Caco-2 (cell line): ENCODE results near the gene DRC7. TPM values are rescaled to one million over a fixed set of nuclear protein-coding genes. Genes with fewer than 3 reads are reported as not detected.
A peak's percentile ranks its signal among the peaks of the same experiment; 100 is the strongest.

ENCODE experiments used
- BruUV-seq: library from RNA; stranded (reverse); fragments of 400-500 nt; replicated peaks from 2 replicates; lab custom pipeline; 2021; lab: Mats Ljungman, UMichigan
- CTCF ChIA-PET: fragments of 300-600 bp; sonication (Branson Sonifier 250); formaldehyde crosslinking; loops from one replicate; lab custom pipeline; 2022; ENCODE audit warnings: antibody characterized with exemption; lab: Charles Lee
- POLR2A ChIA-PET: fragments of 300-600 bp; sonication (Branson Sonifier 250); formaldehyde crosslinking; loops from one replicate; lab custom pipeline; 2022; ENCODE audit warnings: antibody characterized with exemption; lab: Charles Lee
- DNase-seq, 2 experiments: peaks; one replicate each; pipeline versions ENCODE4 v3.0.0 to v3.0.0-alpha.2; 2020 to 2022
- H3K27me3 ChIP-seq: replicated peaks from 2 replicates; pipeline ENCODE4 v1.6.0; 2011; ENCODE audit warnings: low read length; ENCODE audit not compliant: control insufficient read depth, insufficient read depth
- H3K36me3 ChIP-seq: 2 replicates; pipeline ENCODE4 v1.5.1; 2011; ENCODE audit warnings: low read length; ENCODE audit not compliant: control insufficient read depth, insufficient read depth
- H3K4me1 ChIP-seq: fragments of 250-450 bp; sonication (Bioruptor Pico); 2 replicates; pipeline ENCODE4 v1.5.1; 2020; ENCODE audit warnings: mild to moderate bottlenecking
- H3K4me3 ChIP-seq: 2 replicates; pipeline ENCODE4 v1.5.1; 2011; ENCODE audit warnings: low read depth, mild to moderate bottlenecking, control low read depth, low read length
- H3K9me3 ChIP-seq: fragments of 250-450 bp; sonication (Bioruptor Pico); 2 replicates; pipeline ENCODE4 v1.5.1; 2020; ENCODE audit warnings: mild to moderate bottlenecking, moderate library complexity
- H3K27ac Mint-ChIP-seq: one replicate; pipeline ENCODE4 v1.8.0; 2022; ENCODE audit warnings: mixed read lengths; ENCODE audit not compliant: unreplicated experiment
- H3K27me3 Mint-ChIP-seq: one replicate; pipeline ENCODE4 v1.8.0; 2022; ENCODE audit warnings: mixed read lengths; ENCODE audit not compliant: insufficient read depth, unreplicated experiment
- H3K36me3 Mint-ChIP-seq: one replicate; pipeline ENCODE4 v1.8.0; 2022; ENCODE audit warnings: mild to moderate bottlenecking, mixed read lengths; ENCODE audit not compliant: insufficient read depth, unreplicated experiment
- H3K4me1 Mint-ChIP-seq: one replicate; pipeline ENCODE4 v1.8.0; 2022; ENCODE audit warnings: low read depth, mixed read lengths; ENCODE audit not compliant: unreplicated experiment
- H3K4me3 Mint-ChIP-seq: one replicate; pipeline ENCODE4 v1.8.0; 2022; ENCODE audit warnings: mild to moderate bottlenecking, moderate library complexity, mixed read lengths; ENCODE audit not compliant: unreplicated experiment
- H3K9me3 Mint-ChIP-seq: one replicate; pipeline ENCODE4 v1.8.0; 2022; ENCODE audit warnings: mixed read lengths; ENCODE audit not compliant: unreplicated experiment
- intact Hi-C: fragments of 100-400 bp; cut with micrococcal nuclease; formaldehyde crosslinking; loops from one replicate; pipeline ENCODE4 v1.10.0; 2022; ENCODE audit not compliant: unreplicated experiment
- total RNA-seq: library from RNA; stranded (reverse); gene quantifications from 2 replicates; pipeline ENCODE4 v1.2.3, GENCODE V29; 2022
- TF ChIP-seq, protein P1 (sequence below), 2 experiments: fragments of 200-600 bp in 1 of 2; IDR thresholded peaks; 1 replicate in 1 of 2; 2 replicates in 1 of 2; pipeline versions ENCODE4 v1.5.1 to v1.8.0; 2011 to 2022; ENCODE audit warnings: antibody characterized with exemption in 1 of 2, control low read depth in 1 of 2, inconsistent platforms in 1 of 2, low read depth in 1 of 2, low read length in 1 of 2, mild to moderate bottlenecking in 1 of 2, moderate library complexity in 1 of 2; ENCODE audit not compliant: insufficient read depth in 1 of 2, severe bottlenecking in 1 of 2, unreplicated experiment in 1 of 2

DRC7 gene
- total RNA-seq, 1 experiment from 2014 or later, result 1.1 TPM

DNA sequence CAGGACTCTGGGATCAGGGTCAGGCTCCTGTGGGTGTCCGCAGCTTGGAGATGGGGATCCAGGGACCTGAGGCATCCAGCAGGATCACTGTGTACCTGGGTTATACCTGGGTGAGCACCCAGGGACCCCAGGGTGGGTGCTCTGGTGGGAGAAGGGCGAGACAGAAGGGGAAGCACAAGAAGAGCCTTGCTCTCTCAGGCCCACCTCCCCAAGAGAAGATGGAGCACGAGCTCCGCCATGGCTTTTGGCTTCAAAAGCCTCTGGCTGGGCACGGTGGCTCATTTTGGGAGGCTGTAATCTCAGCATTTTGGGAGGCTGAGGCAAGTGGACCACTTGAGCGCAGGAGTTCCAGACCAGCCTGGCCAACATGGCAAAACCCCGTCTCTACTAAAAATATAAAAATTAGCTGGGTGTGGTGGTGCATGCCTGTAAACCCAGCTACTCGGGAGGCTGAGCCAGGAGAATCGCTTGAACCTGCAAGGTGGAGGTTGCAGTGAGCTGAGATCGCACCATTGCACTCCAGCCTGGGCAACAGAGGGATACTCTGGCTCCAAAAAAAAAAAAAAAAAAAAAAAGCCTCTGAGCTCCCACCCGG, 8.9 kb downstream of the DRC7 start:
- no TSS peak for BruUV-seq
- Mint-ChIP-seq H3K4me1 (peaks cover 35% of the 10 kb centered on the region), H3K9me3 (peaks cover 15% of the 10 kb centered on the region), H3K4me3 (peak overlapping the region; percentile 64), H3K27me3 (no peaks in the 10 kb centered on the region), H3K27ac (peak overlapping the region; percentile 87), H3K36me3 (no peaks in the 10 kb centered on the region)
- Histone ChIP-seq H3K27me3 (no peaks in the 10 kb centered on the region), H3K4me3 (no peak overlapping the region), H3K9me3 (no peaks in the 10 kb centered on the region), H3K36me3 (no peaks in the 10 kb centered on the region), H3K4me1 (peaks cover 58% of the 10 kb centered on the region)
- TF ChIP-seq, protein P1, sequence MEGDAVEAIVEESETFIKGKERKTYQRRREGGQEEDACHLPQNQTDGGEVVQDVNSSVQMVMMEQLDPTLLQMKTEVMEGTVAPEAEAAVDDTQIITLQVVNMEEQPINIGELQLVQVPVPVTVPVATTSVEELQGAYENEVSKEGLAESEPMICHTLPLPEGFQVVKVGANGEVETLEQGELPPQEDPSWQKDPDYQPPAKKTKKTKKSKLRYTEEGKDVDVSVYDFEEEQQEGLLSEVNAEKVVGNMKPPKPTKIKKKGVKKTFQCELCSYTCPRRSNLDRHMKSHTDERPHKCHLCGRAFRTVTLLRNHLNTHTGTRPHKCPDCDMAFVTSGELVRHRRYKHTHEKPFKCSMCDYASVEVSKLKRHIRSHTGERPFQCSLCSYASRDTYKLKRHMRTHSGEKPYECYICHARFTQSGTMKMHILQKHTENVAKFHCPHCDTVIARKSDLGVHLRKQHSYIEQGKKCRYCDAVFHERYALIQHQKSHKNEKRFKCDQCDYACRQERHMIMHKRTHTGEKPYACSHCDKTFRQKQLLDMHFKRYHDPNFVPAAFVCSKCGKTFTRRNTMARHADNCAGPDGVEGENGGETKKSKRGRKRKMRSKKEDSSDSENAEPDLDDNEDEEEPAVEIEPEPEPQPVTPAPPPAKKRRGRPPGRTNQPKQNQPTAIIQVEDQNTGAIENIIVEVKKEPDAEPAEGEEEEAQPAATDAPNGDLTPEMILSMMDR (IDR thresholded peaks at IDR 0.05; ENCODE audit: insufficient read depth in 1 of 2, low read depth in 1 of 2, low read length in 1 of 2, severe bottlenecking in 1 of 2, unreplicated experiment in 1 of 2), result no peak
- ChIA-PET POLR2A (interaction anchor here (0.6 to 2.0 kb wide), 9 partner anchors 9 to 458 kb away, joined by 3 to 16 read pairs (median 4); partner anchors contain the start of genes ARL2BP and KATNB1), CTCF (interaction anchor here (0.6 to 2.2 kb wide), 9 partner anchors 9 to 116 kb away, joined by 3 to 10 read pairs (median 3); partner anchors contain the start of genes DRC7 and KATNB1)
- intact Hi-C loops, result loop anchor here (1.0 to 5.0 kb wide), 2 partner anchors 17 to 36 kb away; partner anchors contain the start of gene ADGRG3
- peak in 1 of 2 experiments; percentile 20 for DNase-seq

GRCh38 chr16:57704011-57704904, 9.7 kb downstream of the DRC7 start:
- peak overlapping the region; percentile 64 for H3K4me3 Mint-ChIP-seq
- no peaks in the 10 kb centered on the region for H3K27me3 ChIP-seq
- H3K36me3 Mint-ChIP-seq, result no peaks in the 10 kb centered on the region
- no TSS peak for BruUV-seq
- peak overlapping the region; percentile 87 for H3K27ac Mint-ChIP-seq
- peaks cover 15% of the 10 kb centered on the region for H3K9me3 Mint-ChIP-seq
- peak in 1 of 2 experiments; percentile 57 for DNase-seq
- H3K4me1 Mint-ChIP-seq, result peaks cover 35% of the 10 kb centered on the region
- ChIA-PET POLR2A (interaction anchor here (0.6 to 2.0 kb wide), 9 partner anchors 8 to 459 kb away, joined by 3 to 16 read pairs (median 4); partner anchors contain the start of genes ARL2BP and KATNB1), CTCF (interaction anchor here (0.6 to 2.2 kb wide), 9 partner anchors 9 to 117 kb away, joined by 3 to 10 read pairs (median 3); partner anchors contain the start of genes DRC7 and KATNB1)
- H3K36me3 ChIP-seq, result no peaks in the 10 kb centered on the region
- intact Hi-C loops, result loop anchor here (1.0 to 5.0 kb wide), 2 partner anchors 16 to 37 kb away; partner anchors contain the start of gene ADGRG3
- no peak overlapping the region for H3K4me3 ChIP-seq
- H3K9me3 ChIP-seq, result no peaks in the 10 kb centered on the region
- H3K4me1 ChIP-seq, result peaks cover 57% of the 10 kb centered on the region
- TF ChIP-seq, protein P1 (IDR thresholded peaks at IDR 0.05; ENCODE audit: insufficient read depth in 1 of 2, low read depth in 1 of 2, low read length in 1 of 2, severe bottlenecking in 1 of 2, unreplicated experiment in 1 of 2), result no peak
- H3K27me3 Mint-ChIP-seq, result no peaks in the 10 kb centered on the region
